ENCODE results near the gene SPR. TPM values are rescaled to one million over a fixed set of nuclear protein-coding genes. Genes with fewer than 3 reads are reported as not detected.

The SPR gene
- total and polyA plus RNA-seq, 2 of the 4 experiments (the other 2 are of a cell fraction), result 14.3 to 17.4 TPM

DNA sequence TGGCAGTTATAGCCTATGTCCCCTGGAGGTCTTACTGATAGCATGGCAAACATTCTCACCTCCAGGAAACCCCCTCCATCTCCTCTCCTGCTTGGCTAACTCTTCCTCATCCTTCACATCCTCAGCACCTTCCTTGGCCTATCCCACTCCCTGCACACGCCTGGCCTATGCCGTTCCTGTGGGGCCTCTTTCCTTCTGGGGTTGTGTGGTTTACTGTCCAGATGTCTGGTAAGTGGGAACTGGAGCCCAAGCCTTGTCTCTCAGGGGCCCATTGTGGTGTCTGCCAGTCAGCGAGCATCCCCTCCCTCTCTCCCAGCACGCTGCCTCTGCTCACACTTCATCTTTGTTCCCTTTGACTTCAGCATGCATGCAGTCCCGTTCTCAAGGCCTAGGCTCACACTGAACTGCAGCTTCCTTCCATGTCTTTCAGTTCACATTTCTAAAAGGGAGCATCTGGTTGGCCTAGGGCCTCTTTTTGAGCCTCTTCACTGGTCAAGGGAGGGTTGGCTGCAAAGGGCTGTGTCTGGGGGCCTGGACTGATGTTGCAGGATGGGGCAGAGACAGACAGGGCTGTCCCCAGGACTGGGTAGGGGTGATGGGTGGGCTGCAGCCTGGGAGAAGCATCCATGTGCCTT, 13.1 kb downstream of the SPR start:
- no peak overlapping the region for H2BK20ac ChIP-seq (ENCODE audit: low read depth, low read length)
- no peak overlapping the region for H3K4ac ChIP-seq (ENCODE audit: low read depth, low read length)
- no peak overlapping the region for H2BK5ac ChIP-seq (ENCODE audit: low read depth, low read length, poor library complexity, severe bottlenecking)
- no peak overlapping the region for H3K23ac ChIP-seq (ENCODE audit: low read depth, low read length)
- H2AK5ac ChIP-seq (ENCODE audit: low read depth, low read length), result no peak overlapping the region
- no peak overlapping the region for H3K14ac ChIP-seq (replicated peaks; ENCODE audit: low read depth, low read length)
- no peaks in the 10 kb centered on the region; the same call in 1 of the 2 replicates for H3K9me3 ChIP-seq (ENCODE audit: control insufficient read depth, insufficient read depth, low read length)
- no peak for DNase-seq
- H3K4me2 ChIP-seq (ENCODE audit: low read depth, low read length), result no peak overlapping the region
- no TSS peak for BruUV-seq (replicated peaks)
- dilution Hi-C loops (cut with HindIII; ENCODE audit: low sequenced_read_pairs, unreplicated experiment), result no loop called here
- 71% methylated on average over 1 of the region's 5 CpGs; no CpG with 5 or more reads in 1 of the 2 experiments for WGBS, 2 experiments (ENCODE audit: extremely low coverage in 2 of 2, insufficient read length in 1 of 2)
- H4K8ac ChIP-seq (ENCODE audit: low read depth in 2 of 2, low read length in 2 of 2), result no peak overlapping the region
- no peak overlapping the region for H3K27ac ChIP-seq (ENCODE audit: insufficient read depth, low read length)
- H2AFZ ChIP-seq (replicated peaks; ENCODE audit: low read length, poor library complexity), result no peak overlapping the region
- H2BK120ac ChIP-seq (ENCODE audit: low read depth, low read length), result no peak overlapping the region
- TF ChIP-seq CTCF (conservative IDR thresholded peaks at IDR 0.05; ENCODE audit: low read depth, low read length), result no peak
- TF ChIP-seq, protein P1, sequence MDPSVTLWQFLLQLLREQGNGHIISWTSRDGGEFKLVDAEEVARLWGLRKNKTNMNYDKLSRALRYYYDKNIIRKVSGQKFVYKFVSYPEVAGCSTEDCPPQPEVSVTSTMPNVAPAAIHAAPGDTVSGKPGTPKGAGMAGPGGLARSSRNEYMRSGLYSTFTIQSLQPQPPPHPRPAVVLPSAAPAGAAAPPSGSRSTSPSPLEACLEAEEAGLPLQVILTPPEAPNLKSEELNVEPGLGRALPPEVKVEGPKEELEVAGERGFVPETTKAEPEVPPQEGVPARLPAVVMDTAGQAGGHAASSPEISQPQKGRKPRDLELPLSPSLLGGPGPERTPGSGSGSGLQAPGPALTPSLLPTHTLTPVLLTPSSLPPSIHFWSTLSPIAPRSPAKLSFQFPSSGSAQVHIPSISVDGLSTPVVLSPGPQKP (IDR thresholded peaks at IDR 0.05; ENCODE audit: borderline replicate concordance, low read depth, low read length), result no peak
- TF ChIP-seq BHLHE40 (IDR thresholded peaks at IDR 0.05; ENCODE audit: low read depth, low read length), result no peak
- no peak for TF ChIP-seq RFX5 (IDR thresholded peaks at IDR 0.05; ENCODE audit: low read depth, low read length)
- no peak for TF ChIP-seq NFE2L2 (IDR thresholded peaks at IDR 0.05; ENCODE audit: low read depth, low read length)
- TF ChIP-seq FOS (IDR thresholded peaks at IDR 0.05; ENCODE audit: low read depth, low read length), result no peak
- TF ChIP-seq POLR2A (IDR thresholded peaks at IDR 0.05; ENCODE audit: low read depth, low read length), result no peak
- TF ChIP-seq MXI1 (IDR thresholded peaks at IDR 0.05; ENCODE audit: borderline replicate concordance, low read depth, low read length), result no peak
- TF ChIP-seq, protein P2, sequence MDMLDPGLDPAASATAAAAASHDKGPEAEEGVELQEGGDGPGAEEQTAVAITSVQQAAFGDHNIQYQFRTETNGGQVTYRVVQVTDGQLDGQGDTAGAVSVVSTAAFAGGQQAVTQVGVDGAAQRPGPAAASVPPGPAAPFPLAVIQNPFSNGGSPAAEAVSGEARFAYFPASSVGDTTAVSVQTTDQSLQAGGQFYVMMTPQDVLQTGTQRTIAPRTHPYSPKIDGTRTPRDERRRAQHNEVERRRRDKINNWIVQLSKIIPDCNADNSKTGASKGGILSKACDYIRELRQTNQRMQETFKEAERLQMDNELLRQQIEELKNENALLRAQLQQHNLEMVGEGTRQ (IDR thresholded peaks at IDR 0.05; ENCODE audit: low read depth, low read length), result no peak
- TF ChIP-seq CEBPB (IDR thresholded peaks at IDR 0.05; ENCODE audit: low read depth, low read length), result no peak
- no peak for TF ChIP-seq MAFK (IDR thresholded peaks at IDR 0.05; ENCODE audit: low read depth, low read length)
- TF ChIP-seq RAD21 (IDR thresholded peaks at IDR 0.05; ENCODE audit: low read length), result no peak
- no peak for TF ChIP-seq CHD1 (IDR thresholded peaks at IDR 0.05; ENCODE audit: low read depth, low read length)
- intact Hi-C loops (cut with micrococcal nuclease), result no loop called here
- CTCF ChIA-PET, result no interaction called here
- peaks cover 68% of the 10 kb centered on the region for H3K27me3 ChIP-seq (ENCODE audit: control insufficient read depth, insufficient read depth, low read length)
- no peak for ATAC-seq (ENCODE audit: low read depth)
- H3K36me3 ChIP-seq (ENCODE audit: control insufficient read depth, insufficient read depth, low read length), result no peaks in the 10 kb centered on the region
- POLR2A ChIA-PET (ENCODE audit: unreplicated experiment), result no interaction called here
- no peaks in the 10 kb centered on the region for H4K20me1 ChIP-seq (ENCODE audit: insufficient read depth, low read length)
- no peak overlapping the region for H2AK9ac ChIP-seq (replicated peaks; ENCODE audit: low read depth, low read length, poor library complexity)
- H4K5ac ChIP-seq (ENCODE audit: low read depth, low read length), result no peak overlapping the region
- H3K9ac ChIP-seq (ENCODE audit: low read depth, low read length), result no peak overlapping the region
- no peaks in the 10 kb centered on the region for H3K79me1 ChIP-seq (ENCODE audit: low read depth in 1 of 2, low read length in 2 of 2)
- no peak overlapping the region for H4K91ac ChIP-seq (ENCODE audit: insufficient read depth, low read depth, low read length)
- H3K56ac ChIP-seq (ENCODE audit: extremely low read depth, insufficient read depth, low read length), result no peak overlapping the region
- H3K18ac ChIP-seq (ENCODE audit: low read depth, low read length), result no peak overlapping the region
- no peaks in the 10 kb centered on the region for H3K9me1 ChIP-seq (ENCODE audit: insufficient read depth, low read length)
- H3K4me3 ChIP-seq (ENCODE audit: insufficient read depth, low read depth, low read length), result no peak overlapping the region
- in situ Hi-C loops (cut with MboI; ENCODE audit: low sequenced_read_pairs), result no loop called here
- H3K4me1 ChIP-seq (ENCODE audit: control insufficient read depth, insufficient read depth, low read length), result peaks cover 3% of the 10 kb centered on the region; the same call in 1 of the 2 replicates
- H2BK15ac ChIP-seq (ENCODE audit: low read depth, low read length), result no peak overlapping the region
